H9 (cell line): ENCODE data around the gene THUMPD1. TPM values are rescaled to one million over a fixed set of nuclear protein-coding genes. Genes with fewer than 3 reads are reported as not detected.

Source experiments
- DNase-seq: peaks from one replicate; pipeline ENCODE4 v3.0.0-alpha.2; 2017
- H2AFZ ChIP-seq: one replicate; pipeline ENCODE4 v1.6.1; 2013; ENCODE audit warnings: mild to moderate bottlenecking, low read length, control low read depth, moderate library complexity
- H2AK5ac ChIP-seq: 2 replicates; pipeline ENCODE4 v1.6.1; 2013; ENCODE audit warnings: low read length, control low read depth, mixed read lengths; ENCODE audit not compliant: insufficient read length
- H2BK120ac ChIP-seq: one replicate; pipeline ENCODE4 v1.6.1; 2013; ENCODE audit warnings: low read depth, mild to moderate bottlenecking, low read length, control low read depth, inconsistent platforms; ENCODE audit not compliant: poor library complexity, severe bottlenecking
- H2BK12ac ChIP-seq: 2 replicates; pipeline ENCODE4 v1.6.1; 2013; ENCODE audit warnings: low read length, control low read depth, mixed read lengths, low read depth; ENCODE audit not compliant: insufficient read length
- H2BK15ac ChIP-seq: 2 replicates; pipeline ENCODE4 v1.6.1; 2013; ENCODE audit warnings: low read depth, low read length, control low read depth
- H2BK20ac ChIP-seq: one replicate; pipeline ENCODE4 v1.6.1; 2013; ENCODE audit warnings: low read depth, mild to moderate bottlenecking, low read length, control low read depth, inconsistent platforms; ENCODE audit not compliant: poor library complexity, severe bottlenecking
- H2BK5ac ChIP-seq: 2 replicates; pipeline ENCODE4 v1.6.1; 2013; ENCODE audit warnings: low read length, control low read depth, mixed read lengths; ENCODE audit not compliant: insufficient read length
- H3K14ac ChIP-seq: 2 replicates; pipeline ENCODE4 v1.6.1; 2013; ENCODE audit warnings: low read length, control low read depth; ENCODE audit not compliant: insufficient read depth
- H3K18ac ChIP-seq: 2 replicates; pipeline ENCODE4 v1.6.1; 2013; ENCODE audit warnings: low read depth, mild to moderate bottlenecking, mixed read lengths, low read length, control low read depth; ENCODE audit not compliant: insufficient read length
- H3K23ac ChIP-seq: 2 replicates; pipeline ENCODE4 v1.6.1; 2013; ENCODE audit warnings: low read length, control low read depth, mixed read lengths, low read depth; ENCODE audit not compliant: insufficient read length
- H3K23me2 ChIP-seq: 2 replicates; pipeline ENCODE4 v1.6.1; 2013; ENCODE audit warnings: low read depth, mild to moderate bottlenecking, mixed read lengths, low read length, control low read depth; ENCODE audit not compliant: insufficient read length, poor library complexity, severe bottlenecking
- H3K27ac ChIP-seq: 2 replicates; pipeline ENCODE4 v1.5.1; 2013; ENCODE audit warnings: low read length, control low read depth, mixed read lengths, low read depth; ENCODE audit not compliant: insufficient read length
- H3K27me3 ChIP-seq: 2 replicates; pipeline ENCODE4 v1.6.1; 2013; ENCODE audit warnings: low read length, control low read depth, inconsistent platforms; ENCODE audit not compliant: insufficient read depth
- H3K4ac ChIP-seq: 2 replicates; pipeline ENCODE4 v1.6.1; 2013; ENCODE audit warnings: low read depth, mild to moderate bottlenecking, control low read depth, inconsistent platforms, low read length, moderate library complexity
- H3K4me1 ChIP-seq: 2 replicates; pipeline ENCODE4 v1.6.1; 2013; ENCODE audit warnings: low read length, control low read depth, inconsistent platforms; ENCODE audit not compliant: insufficient read depth
- H3K4me2 ChIP-seq: 2 replicates; pipeline ENCODE4 v1.6.1; 2013; ENCODE audit warnings: low read length, control low read depth, mixed read lengths; ENCODE audit not compliant: insufficient read length, insufficient read depth
- H3K56ac ChIP-seq: 2 replicates; pipeline ENCODE4 v1.6.1; 2013; ENCODE audit warnings: low read depth, mild to moderate bottlenecking, mixed read lengths, low read length, control low read depth; ENCODE audit not compliant: insufficient read length
- H3K79me1 ChIP-seq: 2 replicates; pipeline ENCODE4 v1.6.1; 2013; ENCODE audit warnings: low read depth, mild to moderate bottlenecking, moderate library complexity, low read length, control low read depth, inconsistent platforms; ENCODE audit not compliant: insufficient read depth, poor library complexity, severe bottlenecking
- H3K79me2 ChIP-seq: 2 replicates; pipeline ENCODE4 v1.6.1; 2013; ENCODE audit warnings: low read length, control low read depth, inconsistent platforms; ENCODE audit not compliant: insufficient read depth
- H3K9ac ChIP-seq: 2 replicates; pipeline ENCODE4 v1.6.1; 2013; ENCODE audit warnings: low read length, control low read depth, mixed read lengths; ENCODE audit not compliant: insufficient read length; ENCODE audit errors: extremely low read depth
- H3K9me3 ChIP-seq: one replicate; pipeline ENCODE4 v1.6.1; 2013; ENCODE audit warnings: low read depth, low read length, inconsistent platforms; ENCODE audit not compliant: control insufficient read depth
- H3T11ph ChIP-seq: one replicate; pipeline ENCODE4 v1.6.1; 2013; ENCODE audit warnings: mild to moderate bottlenecking, low read length, control low read depth, inconsistent platforms
- H4K20me1 ChIP-seq: one replicate; pipeline ENCODE4 v1.6.1; 2013; ENCODE audit not compliant: control insufficient read depth, insufficient read length, insufficient read depth
- H4K5ac ChIP-seq: 2 replicates; pipeline ENCODE4 v1.6.1; 2013; ENCODE audit warnings: low read depth, mild to moderate bottlenecking, mixed read lengths, low read length, control low read depth; ENCODE audit not compliant: insufficient read length
- H4K8ac ChIP-seq: replicated peaks from 2 replicates; pipeline ENCODE4 v1.6.1; 2013; ENCODE audit warnings: low read length, control low read depth, mixed read lengths, low read depth; ENCODE audit not compliant: insufficient read length
- H4K91ac ChIP-seq: 2 replicates; pipeline ENCODE4 v1.6.1; 2013; ENCODE audit warnings: low read depth, mild to moderate bottlenecking, moderate library complexity, mixed read lengths, low read length, control low read depth; ENCODE audit not compliant: insufficient read length
- H3K27ac Mint-ChIP-seq, 3 experiments: 2 replicates in 2 of 3; 3 replicates in 1 of 3; pipeline ENCODE4 v1.8.0; 2020 to 2021; ENCODE audit warnings: mixed read lengths in 3 of 3, mild to moderate bottlenecking in 1 of 3, moderate library complexity in 1 of 3
- H3K27me3 Mint-ChIP-seq: 2 replicates; pipeline ENCODE4 v1.8.0; 2021; ENCODE audit warnings: low read depth, mild to moderate bottlenecking, moderate library complexity, mixed read lengths
- H3K36me3 Mint-ChIP-seq, 3 experiments: 2 replicates in 2 of 3; 3 replicates in 1 of 3; pipeline ENCODE4 v1.8.0; 2020 to 2021; ENCODE audit warnings: low read depth in 3 of 3, mixed read lengths in 3 of 3; ENCODE audit not compliant: insufficient read depth in 1 of 3
- H3K4me1 Mint-ChIP-seq, 2 experiments: 2 replicates each; pipeline ENCODE4 v1.8.0; 2020; ENCODE audit warnings: mixed read lengths in 2 of 2
- H3K4me3 Mint-ChIP-seq, 2 experiments: 2 replicates in 1 of 2; 3 replicates in 1 of 2; pipeline ENCODE4 v1.8.0; 2020 to 2021; ENCODE audit warnings: mild to moderate bottlenecking in 2 of 2, mixed read lengths in 2 of 2, moderate library complexity in 1 of 2
- H3K9me3 Mint-ChIP-seq, 2 experiments: 2 replicates in 1 of 2; 3 replicates in 1 of 2; pipeline ENCODE4 v1.8.0; 2020; ENCODE audit warnings: mild to moderate bottlenecking in 2 of 2, mixed read lengths in 2 of 2, moderate library complexity in 1 of 2
- total RNA-seq: library from RNA; stranded (reverse); gene quantifications from 2 replicates; pipeline ENCODE4 v1.2.1, GENCODE V29; 2021
- TF ChIP-seq, protein P1 (sequence below): fragments of 200-600 bp; sonication (generic); conservative IDR thresholded peaks from 3 replicates; pipeline ENCODE4 v1.8.0; 2021; ENCODE audit warnings: antibody characterized with exemption, mild to moderate bottlenecking

Gene THUMPD1
- total RNA-seq, 1 experiment from 2014 or later = 51.3 TPM

DNA sequence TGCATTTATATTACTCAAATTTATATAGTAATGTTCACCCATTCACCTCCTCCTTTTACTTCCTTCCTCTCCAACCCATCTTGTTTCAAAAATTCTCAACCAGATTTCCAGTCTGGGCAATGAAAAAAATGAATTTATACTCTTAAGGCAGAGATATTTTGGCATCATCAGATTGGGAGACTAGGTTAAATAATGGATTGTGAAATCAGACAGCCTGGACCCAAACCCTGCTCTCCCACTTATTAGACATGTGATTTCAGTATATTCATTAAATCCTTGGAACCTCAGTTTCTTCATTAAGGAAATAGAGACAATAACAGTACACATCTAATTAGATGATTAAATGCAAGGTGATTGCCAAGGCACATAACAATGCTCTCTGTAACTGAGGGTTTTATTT lies 52.0 kb downstream of the THUMPD1 start:
- Histone ChIP-seq H3K27me3 (no peaks in the 10 kb centered on the region), H4K5ac (no peak overlapping the region), H2BK120ac (no peak overlapping the region), H3K9ac (no peak overlapping the region), H3K23me2 (no peaks in the 10 kb centered on the region), H2BK15ac (no peak overlapping the region), H3K56ac (no peak overlapping the region), H3K4me1 (no peaks in the 10 kb centered on the region), H3T11ph (no peak overlapping the region), H3K27ac (no peak overlapping the region), H4K8ac (no peak overlapping the region), H3K14ac (no peak overlapping the region), H2BK5ac (no peak overlapping the region), H4K91ac (no peak overlapping the region), H3K4ac (no peak overlapping the region), H3K79me1 (no peaks in the 10 kb centered on the region), H3K79me2 (no peaks in the 10 kb centered on the region), H3K9me3 (no peaks in the 10 kb centered on the region), H2BK12ac (no peak overlapping the region), H2AFZ (no peak overlapping the region), H2AK5ac (no peak overlapping the region), H3K23ac (no peak overlapping the region), H3K18ac (no peak overlapping the region), H2BK20ac (no peak overlapping the region), H4K20me1 (no peaks in the 10 kb centered on the region), H3K4me2 (no peak overlapping the region)
- Mint-ChIP-seq H3K9me3 (peaks cover 3 to 8% of the 10 kb centered on the region in 2 experiments), H3K4me3 (no peak overlapping the region), H3K27ac (no peak overlapping the region), H3K36me3 (peaks cover 0 to 20% (median 0%) of the 10 kb centered on the region in 3 experiments; a peak in 2 of 7 replicates), H3K27me3 (no peaks in the 10 kb centered on the region), H3K4me1 (peaks cover 6 to 13% of the 10 kb centered on the region in 2 experiments)
- TF ChIP-seq, protein P1, sequence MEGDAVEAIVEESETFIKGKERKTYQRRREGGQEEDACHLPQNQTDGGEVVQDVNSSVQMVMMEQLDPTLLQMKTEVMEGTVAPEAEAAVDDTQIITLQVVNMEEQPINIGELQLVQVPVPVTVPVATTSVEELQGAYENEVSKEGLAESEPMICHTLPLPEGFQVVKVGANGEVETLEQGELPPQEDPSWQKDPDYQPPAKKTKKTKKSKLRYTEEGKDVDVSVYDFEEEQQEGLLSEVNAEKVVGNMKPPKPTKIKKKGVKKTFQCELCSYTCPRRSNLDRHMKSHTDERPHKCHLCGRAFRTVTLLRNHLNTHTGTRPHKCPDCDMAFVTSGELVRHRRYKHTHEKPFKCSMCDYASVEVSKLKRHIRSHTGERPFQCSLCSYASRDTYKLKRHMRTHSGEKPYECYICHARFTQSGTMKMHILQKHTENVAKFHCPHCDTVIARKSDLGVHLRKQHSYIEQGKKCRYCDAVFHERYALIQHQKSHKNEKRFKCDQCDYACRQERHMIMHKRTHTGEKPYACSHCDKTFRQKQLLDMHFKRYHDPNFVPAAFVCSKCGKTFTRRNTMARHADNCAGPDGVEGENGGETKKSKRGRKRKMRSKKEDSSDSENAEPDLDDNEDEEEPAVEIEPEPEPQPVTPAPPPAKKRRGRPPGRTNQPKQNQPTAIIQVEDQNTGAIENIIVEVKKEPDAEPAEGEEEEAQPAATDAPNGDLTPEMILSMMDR = no peak
- DNase-seq = no peak
